PC-3 (cell line): Measurements from ENCODE around the gene SCN10A.

Experiments
- EZH2 ChIP-seq: fragments of 300-600 bp; sonication (generic); IDR thresholded peaks from one replicate; pipeline ENCODE4 v1.6.1; 2017; ENCODE audit warnings: antibody characterized with exemption, mild to moderate bottlenecking, low read length; ENCODE audit not compliant: unreplicated experiment
- EZH2phosphoT487 ChIP-seq: fragments of 300-600 bp; sonication (generic); IDR thresholded peaks from 2 replicates; pipeline ENCODE4 v1.6.1; 2018; ENCODE audit warnings: mild to moderate bottlenecking, antibody characterized with exemption, low read length, borderline replicate concordance
- TF ChIP-seq, protein P1 (sequence below): fragments of 300-600 bp; sonication (generic); conservative IDR thresholded peaks from 2 replicates; pipeline ENCODE4 v1.5.1; 2017; ENCODE audit warnings: antibody characterized with exemption, low read depth, mild to moderate bottlenecking, low read length

DNA sequence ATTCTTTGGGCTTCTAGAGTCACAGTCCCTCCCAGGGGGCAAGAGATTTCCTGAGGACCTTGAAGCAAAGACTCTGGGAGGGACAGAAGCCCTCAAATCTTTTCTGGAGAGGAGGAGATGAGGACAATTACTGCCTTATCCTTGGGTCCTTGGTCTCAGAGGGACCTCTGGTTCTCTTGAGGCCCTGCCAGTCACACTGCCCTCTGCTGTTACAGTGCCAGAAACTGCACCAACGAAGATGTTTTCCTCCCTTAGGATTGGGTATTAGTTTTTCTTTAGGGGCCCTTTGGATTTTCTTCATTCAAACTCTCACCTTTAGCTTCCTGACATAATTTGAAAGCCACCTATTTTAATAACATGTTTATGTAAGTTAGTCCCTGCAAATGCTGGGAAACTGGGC is 108.3 kb downstream of the SCN10A start:
- TF ChIP-seq, protein P1, sequence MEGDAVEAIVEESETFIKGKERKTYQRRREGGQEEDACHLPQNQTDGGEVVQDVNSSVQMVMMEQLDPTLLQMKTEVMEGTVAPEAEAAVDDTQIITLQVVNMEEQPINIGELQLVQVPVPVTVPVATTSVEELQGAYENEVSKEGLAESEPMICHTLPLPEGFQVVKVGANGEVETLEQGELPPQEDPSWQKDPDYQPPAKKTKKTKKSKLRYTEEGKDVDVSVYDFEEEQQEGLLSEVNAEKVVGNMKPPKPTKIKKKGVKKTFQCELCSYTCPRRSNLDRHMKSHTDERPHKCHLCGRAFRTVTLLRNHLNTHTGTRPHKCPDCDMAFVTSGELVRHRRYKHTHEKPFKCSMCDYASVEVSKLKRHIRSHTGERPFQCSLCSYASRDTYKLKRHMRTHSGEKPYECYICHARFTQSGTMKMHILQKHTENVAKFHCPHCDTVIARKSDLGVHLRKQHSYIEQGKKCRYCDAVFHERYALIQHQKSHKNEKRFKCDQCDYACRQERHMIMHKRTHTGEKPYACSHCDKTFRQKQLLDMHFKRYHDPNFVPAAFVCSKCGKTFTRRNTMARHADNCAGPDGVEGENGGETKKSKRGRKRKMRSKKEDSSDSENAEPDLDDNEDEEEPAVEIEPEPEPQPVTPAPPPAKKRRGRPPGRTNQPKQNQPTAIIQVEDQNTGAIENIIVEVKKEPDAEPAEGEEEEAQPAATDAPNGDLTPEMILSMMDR: peak; percentile 61
- TF ChIP-seq EZH2 (no peak), EZH2phosphoT487 (no peak)
